ENCODE measurements around the gene C1orf167.

GRCh38 chr1:11735854-11736745 lies 25.9 kb upstream of the C1orf167 start, which contains the start of gene AGTRAP:
- TF ChIP-seq CTCF (conservative IDR thresholded peaks at IDR 0.05 in 1 of 2, IDR thresholded peaks at IDR 0.05 in 1 of 2; ENCODE audit: extremely low read depth in 1 of 2, insufficient read depth in 1 of 2, low read depth in 1 of 2, low read length in 2 of 2) (peak in 1 of 2 donors; percentile 14), EZH2 (IDR thresholded peaks at IDR 0.05; ENCODE audit: borderline replicate concordance, low read length) (no peak)

Data from mammary epithelial cell (primary cell).